Fibroblast of pulmonary artery (primary cell): ENCODE data around the gene NUCB1.
"Not testable (repeated sequence)": the region's sequence is repeated elsewhere in the genome, so short reads cannot be mapped to it uniquely, and the experiment has no call there.

Experiments used
- DNase-seq: peaks from one replicate; pipeline ENCODE4 v3.0.0-alpha.2; 2010; ENCODE audit warnings: low read depth
- H3K4me3 ChIP-seq: replicated peaks from 2 replicates; pipeline ENCODE4 v1.5.1; 2011; ENCODE audit warnings: low read depth, mild to moderate bottlenecking, control low read depth, low read length, moderate library complexity
- CTCF ChIP-seq: IDR thresholded peaks from 2 replicates; pipeline ENCODE4 v1.5.1; 2011; ENCODE audit warnings: mild to moderate bottlenecking, control low read depth, low read length, inconsistent platforms; ENCODE audit errors: missing control alignments

NUCB1 gene

GRCh38 chr19:48921721-48922500 is 21.8 kb downstream of the NUCB1 start:
- no peak overlapping the region for H3K4me3 ChIP-seq
- DNase-seq = no peak
- no peak for TF ChIP-seq CTCF

GRCh38 chr19:48922548-48923490 is 22.7 kb downstream of the NUCB1 start:
- TF ChIP-seq CTCF = no peak
- no peak for DNase-seq
- no peak overlapping the region for H3K4me3 ChIP-seq

GRCh38 chr19:48925240-48925843 is 25.2 kb downstream of the NUCB1 start:
- peak; percentile 63 for DNase-seq
- no peak for TF ChIP-seq CTCF
- no peak overlapping the region for H3K4me3 ChIP-seq

GRCh38 chr19:48925890-48926289 is 25.8 kb downstream of the NUCB1 start:
- not testable (repeated sequence) for DNase-seq, H3K4me3 ChIP-seq

- TF ChIP-seq CTCF = no peak
- H3K4me3 ChIP-seq = no peak overlapping the region
- peak; percentile 98 for DNase-seq
Measured at GRCh38 chr19:48926909-48927308, 26.8 kb downstream of the NUCB1 start.

GRCh38 chr19:48927692-48928091 is 27.6 kb downstream of the NUCB1 start:
- not testable (repeated sequence) for H3K4me3 ChIP-seq, DNase-seq

- no peak for TF ChIP-seq CTCF
- H3K4me3 ChIP-seq = no peak overlapping the region
Measured at GRCh38 chr19:48928164-48929025, 28.3 kb downstream of the NUCB1 start.

More at GRCh38 chr19:48928164-48929025, 28.3 kb downstream of the NUCB1 start:
- peak; percentile 44 for DNase-seq
